H1 (cell line): ENCODE results near the gene EIF4E1B. TPM values are rescaled to one million over a fixed set of nuclear protein-coding genes. Genes with fewer than 3 reads are reported as not detected.

Experiments
- CTCF ChIA-PET: fragments of 300-600 bp; sonication (Branson Sonifier 250); formaldehyde crosslinking; loops from one replicate; lab custom pipeline; 2021; ENCODE audit not compliant: partially characterized antibody; lab: Charles Lee
- POLR2A ChIA-PET: fragments of 300-600 bp; sonication (Branson Sonifier 250); formaldehyde crosslinking; loops from one replicate; lab custom pipeline; 2021; ENCODE audit warnings: inconsistent platforms; ENCODE audit not compliant: partially characterized antibody; lab: Charles Lee
- DNase-seq, 2 experiments: peaks; one replicate each; pipeline versions ENCODE4 v3.0.0 to v3.0.0-alpha.2; 2010 to 2022; ENCODE audit warnings: low spot score in 2 of 2, low read depth in 1 of 2, mixed read lengths in 1 of 2
- FAIRE-seq: peaks from 2 replicates; lab custom pipeline; 2011; peaks lifted over from hg19 to GRCh38; lab: Jason Lieb, UNC
- H2AFZ ChIP-seq: 2 replicates; pipeline ENCODE4 v1.8.1; 2012; ENCODE audit warnings: low read length, inconsistent platforms
- H2AK5ac ChIP-seq: 2 replicates; pipeline ENCODE4 v1.6.1; 2013; ENCODE audit warnings: low read depth, low read length
- H2BK120ac ChIP-seq: replicated peaks from 2 replicates; pipeline ENCODE3; 2013; ENCODE audit warnings: low read depth, low read length, inconsistent platforms
- H2BK12ac ChIP-seq: 2 replicates; pipeline ENCODE4 v1.6.1; 2013; ENCODE audit warnings: low read depth, low read length
- H2BK15ac ChIP-seq: 2 replicates; pipeline ENCODE4 v1.6.1; 2013; ENCODE audit warnings: low read length
- H2BK20ac ChIP-seq: 2 replicates; pipeline ENCODE4 v1.6.1; 2013; ENCODE audit warnings: low read length
- H2BK5ac ChIP-seq: 2 replicates; pipeline ENCODE4 v1.6.1; 2013; ENCODE audit warnings: low read depth, low read length
- H3K14ac ChIP-seq: 2 replicates; pipeline ENCODE4 v1.6.1; 2013; ENCODE audit warnings: inconsistent platforms; ENCODE audit not compliant: insufficient read length
- H3K18ac ChIP-seq: 2 replicates; pipeline ENCODE4 v1.6.1; 2013; ENCODE audit warnings: low read length; ENCODE audit errors: extremely low read depth
- H3K23ac ChIP-seq: 2 replicates; pipeline ENCODE4 v1.6.1; 2013; ENCODE audit warnings: inconsistent platforms; ENCODE audit not compliant: insufficient read length
- H3K23me2 ChIP-seq: 2 replicates; pipeline ENCODE4 v1.6.1; 2013; ENCODE audit warnings: low read depth, low read length
- H3K27ac ChIP-seq: 2 replicates; pipeline ENCODE4 v1.6.1; 2011; ENCODE audit warnings: low read depth, low read length, inconsistent platforms
- H3K27me3 ChIP-seq, 4 experiments: replicated peaks in 1 of 4; 1 replicate in 1 of 4; 2 replicates in 3 of 4; pipeline versions ENCODE4 v1.6.1 to v1.8.1; 2011 to 2013; ENCODE audit warnings: low read length in 3 of 4, mild to moderate bottlenecking in 3 of 4, inconsistent platforms in 2 of 4, mixed read lengths in 2 of 4, moderate library complexity in 1 of 4; ENCODE audit not compliant: control insufficient read depth in 3 of 4, insufficient read depth in 3 of 4; ENCODE audit errors: extremely low read depth in 1 of 4
- H3K36me3 ChIP-seq, 4 experiments: 2 replicates each; pipeline versions ENCODE4 v1.6.1 to v1.8.1; 2011 to 2013; ENCODE audit warnings: mild to moderate bottlenecking in 4 of 4, low read length in 3 of 4, moderate library complexity in 2 of 4, control low read depth in 1 of 4, inconsistent platforms in 1 of 4; ENCODE audit not compliant: insufficient read depth in 4 of 4, control insufficient read depth in 2 of 4
- H3K4ac ChIP-seq: replicated peaks from 2 replicates; pipeline ENCODE3; 2013; ENCODE audit warnings: low read length, low read depth, mixed read lengths, inconsistent platforms; ENCODE audit not compliant: insufficient read length
- H3K4me1 ChIP-seq, 4 experiments: replicated peaks in 1 of 4; 1 replicate in 1 of 4; 2 replicates in 3 of 4; pipeline versions ENCODE4 v1.6.1 to v1.8.1; 2011 to 2013; ENCODE audit warnings: low read length in 3 of 4, inconsistent platforms in 2 of 4, mixed read lengths in 1 of 4; ENCODE audit not compliant: insufficient read depth in 4 of 4, control insufficient read depth in 3 of 4
- H3K4me2 ChIP-seq, 2 experiments: 2 replicates each; pipeline versions ENCODE4 v1.6.1 to v1.8.1; 2011 to 2013; ENCODE audit warnings: low read depth in 2 of 2, low read length in 2 of 2, control low read depth in 1 of 2, inconsistent platforms in 1 of 2, mild to moderate bottlenecking in 1 of 2; ENCODE audit not compliant: insufficient read depth in 1 of 2
- H3K4me3 ChIP-seq, 4 experiments: fragments of 200-600, 300-600 bp in 1 of 4; sonication (generic), shearing (Covaris generic), sonication (Bioruptor Twin) in 1 of 4; 2 replicates each; pipeline versions ENCODE4 v1.5.1 to v1.8.1; 2011 to 2016; ENCODE audit warnings: low read length in 4 of 4, low read depth in 3 of 4, control low read depth in 2 of 4, inconsistent platforms in 2 of 4, mild to moderate bottlenecking in 2 of 4, mixed read lengths in 1 of 4, moderate library complexity in 1 of 4; ENCODE audit not compliant: insufficient read depth in 2 of 4; ENCODE audit errors: extremely low read depth in 1 of 4
- H3K56ac ChIP-seq: replicated peaks from 2 replicates; pipeline ENCODE3; 2013; ENCODE audit warnings: low read depth, mild to moderate bottlenecking, mixed read lengths, low read length, inconsistent platforms; ENCODE audit not compliant: insufficient read length
- H3K79me1 ChIP-seq: 2 replicates; pipeline ENCODE4 v1.6.1; 2013; ENCODE audit warnings: low read depth, low read length, control low read depth
- H3K79me2 ChIP-seq, 2 experiments: 2 replicates each; pipeline versions ENCODE4 v1.6.1 to v1.8.1; 2012 to 2013; ENCODE audit warnings: low read length in 2 of 2, mild to moderate bottlenecking in 2 of 2, inconsistent platforms in 1 of 2; ENCODE audit not compliant: insufficient read depth in 2 of 2, control insufficient read depth in 1 of 2
- H3K9ac ChIP-seq, 4 experiments: replicated peaks in 1 of 4; 1 replicate in 1 of 4; 2 replicates in 3 of 4; pipeline versions ENCODE4 v1.6.1 to v1.8.1; 2011 to 2013; ENCODE audit warnings: low read depth in 3 of 4, low read length in 3 of 4, control low read depth in 2 of 4, mild to moderate bottlenecking in 2 of 4, moderate library complexity in 2 of 4, inconsistent platforms in 1 of 4; ENCODE audit errors: extremely low read depth in 1 of 4
- H3K9me3 ChIP-seq, 2 experiments: 2 replicates each; pipeline versions ENCODE4 v1.6.1 to v1.8.1; 2012 to 2013; ENCODE audit warnings: mild to moderate bottlenecking in 2 of 2, moderate library complexity in 2 of 2, control low read depth in 1 of 2, inconsistent platforms in 1 of 2, low read depth in 1 of 2, low read length in 1 of 2, mixed read lengths in 1 of 2; ENCODE audit not compliant: insufficient read depth in 2 of 2
- H4K20me1 ChIP-seq, 2 experiments: replicated peaks in 1 of 2; 2 replicates each; pipeline versions ENCODE3 to v1.8.1; 2011 to 2013; ENCODE audit warnings: inconsistent platforms in 2 of 2, low read length in 2 of 2, mild to moderate bottlenecking in 1 of 2; ENCODE audit not compliant: insufficient read depth in 2 of 2, control insufficient read depth in 1 of 2
- H4K5ac ChIP-seq: 2 replicates; pipeline ENCODE4 v1.6.1; 2013; ENCODE audit warnings: low read length, low read depth, mixed read lengths, inconsistent platforms; ENCODE audit not compliant: insufficient read length
- H4K8ac ChIP-seq: 2 replicates; pipeline ENCODE4 v1.8.0; 2013; ENCODE audit warnings: mild to moderate bottlenecking, moderate library complexity, low read length, inconsistent platforms; ENCODE audit not compliant: insufficient read depth; ENCODE audit errors: extremely low read depth
- H4K91ac ChIP-seq: replicated peaks from 2 replicates; pipeline ENCODE3; 2013; ENCODE audit warnings: low read length, mixed read lengths, inconsistent platforms; ENCODE audit not compliant: insufficient read length
- RNF2 ChIP-seq: fragments of 200-900, 300-1000 bp; sonication (generic); IDR thresholded peaks from 2 replicates; pipeline ENCODE4 v1.7.1; 2016; ENCODE audit warnings: borderline replicate concordance, low read depth, mild to moderate bottlenecking, antibody characterized with exemption, low read length; ENCODE audit not compliant: poor library complexity, severe bottlenecking; ENCODE audit errors: missing control alignments
- WGBS, 2 experiments: shearing (Covaris generic) in 1 of 2; methylation state at CpG; one replicate each; pipeline versions ENCODE4 v1.1.6 to v1.1.7; 2013 to 2015; ENCODE audit warnings: low lambda C conversion rate in 2 of 2, mixed read lengths in 2 of 2, inconsistent platforms in 1 of 2, low coverage in 1 of 2, missing lambda C conversion rate in 1 of 2; ENCODE audit not compliant: insufficient replicate concordance in 2 of 2, insufficient coverage in 1 of 2, insufficient read length in 1 of 2; ENCODE audit errors: extremely low coverage in 1 of 2, missing lambda C conversion rate in 1 of 2; 5-methylcytosine and 5-hydroxymethylcytosine counted together
- polyA plus RNA-seq, 7 experiments: library from polyadenylated mRNA; depleted of rRNA in 3 of 7; stranded (reverse) in 5 of 7; unstranded in 2 of 7; fragments of >200 nt in 5 of 7; fragments of 200-250 nt in 2 of 7; gene quantifications; 1 replicate in 5 of 7; 2 replicates in 1 of 7; 4 replicates in 1 of 7; pipeline versions ENCODE4 v1.2.1 to v1.2.3, GENCODE V29; 2011 to 2013; ENCODE audit warnings: missing spikeins in 2 of 7, mixed read lengths in 2 of 7
- total RNA-seq: library from RNA; stranded (reverse); fragmentation: NEBNext Ultra II Directional; extraction: Animal tissue kit (Norgen Biotek cat#: 25700); gene quantifications from 2 replicates; pipeline ENCODE4 v1.2.1, GENCODE V29; 2021

EIF4E1B gene
- total and polyA plus RNA-seq, 2 of the 8 experiments (the other 6 are each of a cell fraction or from before 2014, with no cell fraction given), result 0.97 to 1.3 TPM

GRCh38 chr5:176646049-176646706 lies 15.7 kb downstream of the EIF4E1B start:
- H3K18ac ChIP-seq, result no peak overlapping the region
- H3K23me2 ChIP-seq, result peaks cover 7% of the 10 kb centered on the region; the same call in 1 of the 2 replicates
- no peak overlapping the region for H2BK5ac ChIP-seq
- peaks cover 16% of the 10 kb centered on the region for H3K79me1 ChIP-seq
- H4K20me1 ChIP-seq, result peaks cover 3 to 7% of the 10 kb centered on the region in 2 experiments
- no peak overlapping the region for H3K9ac ChIP-seq
- H3K36me3 ChIP-seq, result no peaks in the 10 kb centered on the region
- peaks cover 0 to 18% of the 10 kb centered on the region in 2 experiments; a peak in 1 of 4 replicates for H3K79me2 ChIP-seq
- no peak overlapping the region for H3K4me3 ChIP-seq
- H3K14ac ChIP-seq, result no peak overlapping the region
- H4K8ac ChIP-seq, result peak overlapping the region; percentile 62; the same call in 1 of the 2 replicates
- DNase-seq, result no peak
- peak overlapping the region; percentile 6 for H3K4ac ChIP-seq
- H2BK12ac ChIP-seq, result peak overlapping the region; percentile 84; the same call in 1 of the 2 replicates
- H3K4me2 ChIP-seq, result 0 out of 4 replicates have a peak overlapping the region, but pooled peaks of 1 of the 2 experiments have one; percentile 69
- no peaks in the 10 kb centered on the region; a peak in 1 of 7 replicates for H3K27me3 ChIP-seq
- H3K9me3 ChIP-seq, result no peaks in the 10 kb centered on the region
- CTCF ChIA-PET, result interaction anchor here (0.6 to 2.3 kb wide), 5 partner anchors 11 to 374 kb away, joined by 3 to 12 read pairs (median 6); no protein-coding TSS in a partner anchor
- H3K23ac ChIP-seq, result no peak overlapping the region
- H2AFZ ChIP-seq, result no peak overlapping the region
- H2AK5ac ChIP-seq, result no peak overlapping the region; the same call in 1 of the 2 replicates
- WGBS, 2 experiments, result 99% methylated on average over 7 of the region's 7 CpGs; no CpG with 5 or more reads in 1 of the 2 experiments
- peaks cover 0 to 43% (median 26%) of the 10 kb centered on the region in 4 experiments; a peak in 6 of 7 replicates for H3K4me1 ChIP-seq
- FAIRE-seq, result no peak
- H2BK20ac ChIP-seq, result no peak overlapping the region
- H3K27ac ChIP-seq, result no peak overlapping the region
- no peak overlapping the region for H2BK120ac ChIP-seq
- H4K5ac ChIP-seq, result no peak overlapping the region
- no peak overlapping the region for H3K56ac ChIP-seq
- POLR2A ChIA-PET, result interaction anchor here (0.6 to 2.5 kb wide), 5 partner anchors 16 to 298 kb away, joined by 3 to 15 read pairs (median 3); partner anchors contain the start of genes RNF44 and SNCB
- peak overlapping the region; percentile 61; the same call in 1 of the 2 replicates for H2BK15ac ChIP-seq
- H4K91ac ChIP-seq, result no peak overlapping the region
- TF ChIP-seq RNF2, result no peak
